Right atrium auricular region (tissue), 2 donors: ENCODE data around the gene WDR93. TPM values are rescaled to one million over a fixed set of nuclear protein-coding genes. Genes with fewer than 3 reads are reported as not detected.

Source experiments
- DNase-seq: peaks from one replicate; pipeline ENCODE4 v3.0.0-alpha.2; 2019; ENCODE audit warnings: low spot score
- H3K27ac ChIP-seq, 2 donors: fragments of 200-600 bp; sonication (generic); 1 replicate in 1 of 2; 2 replicates in 1 of 2; pipeline ENCODE4 v1.5.1; 2016 to 2019
- H3K27me3 ChIP-seq, 2 donors: fragments of 200-600 bp; sonication (generic); one replicate each; pipeline versions ENCODE4 v1.5.1 to v1.6.0; 2017 to 2019
- H3K36me3 ChIP-seq: fragments of 200-600 bp; sonication (generic); one replicate; pipeline ENCODE4 v1.5.1; 2016
- H3K4me1 ChIP-seq, 2 donors: fragments of 200-600 bp; sonication (generic); one replicate each; pipeline versions ENCODE4 v1.5.1 to v1.6.0; 2017 to 2019
- H3K4me3 ChIP-seq, 2 donors: fragments of 200-600 bp; sonication (generic); 1 replicate in 1 of 2; 2 replicates in 1 of 2; pipeline ENCODE4 v1.5.1; 2017 to 2019; ENCODE audit warnings: mild to moderate bottlenecking in 1 of 2, moderate library complexity in 1 of 2
- H3K9me3 ChIP-seq, 2 donors: fragments of 200-600 bp; sonication (generic); one replicate each; pipeline ENCODE4 v1.5.1; 2019
- CTCF ChIP-seq, 2 donors: fragments of 200-600 bp; sonication (generic); IDR thresholded peaks; one replicate each; pipeline ENCODE4 v1.5.1; 2019; ENCODE audit warnings: antibody characterized with exemption in 2 of 2
- total RNA-seq, 2 donors: library from RNA; depleted of rRNA; stranded (reverse); fragments of >200 nt; gene quantifications; one replicate each; pipeline ENCODE4 v1.1.0, GENCODE V29; 2016

Gene WDR93
- total RNA-seq, 2 donors from 2014 or later: 0.20 TPM; not detected in 1

- DNase-seq: no peak
- Histone ChIP-seq H3K27ac (no peak overlapping the region), H3K27me3 (no peaks in the 10 kb centered on the region), H3K36me3 (no peaks in the 10 kb centered on the region), H3K9me3 (no peaks in the 10 kb centered on the region), H3K4me1 (no peaks in the 10 kb centered on the region), H3K4me3 (no peak overlapping the region)
- no peak for TF ChIP-seq CTCF (IDR thresholded peaks at IDR 0.05)
Observed at GRCh38 chr15:89758981-89759380, 68.4 kb downstream of the WDR93 start.

- TF ChIP-seq CTCF (IDR thresholded peaks at IDR 0.05): no peak
- H3K27me3 ChIP-seq: no peaks in the 10 kb centered on the region
- H3K9me3 ChIP-seq: no peaks in the 10 kb centered on the region
- H3K4me1 ChIP-seq: no peaks in the 10 kb centered on the region
- H3K36me3 ChIP-seq: no peaks in the 10 kb centered on the region
- H3K27ac ChIP-seq: no peak overlapping the region
- no peak overlapping the region for H3K4me3 ChIP-seq
- DNase-seq: no peak
Observed at GRCh38 chr15:89759835-89760234, 69.2 kb downstream of the WDR93 start.

GRCh38 chr15:89760303-89761008 is 69.8 kb downstream of the WDR93 start:
- H3K36me3 ChIP-seq: no peaks in the 10 kb centered on the region
- H3K9me3 ChIP-seq: no peaks in the 10 kb centered on the region
- peak; percentile 88 to 96 for TF ChIP-seq CTCF (IDR thresholded peaks at IDR 0.05)
- no peaks in the 10 kb centered on the region for H3K27me3 ChIP-seq
- no peak overlapping the region for H3K27ac ChIP-seq
- H3K4me1 ChIP-seq: no peaks in the 10 kb centered on the region
- no peak overlapping the region for H3K4me3 ChIP-seq
- peak; percentile 84 for DNase-seq

GRCh38 chr15:89761009-89761831 is 70.6 kb downstream of the WDR93 start:
- TF ChIP-seq CTCF (IDR thresholded peaks at IDR 0.05): peak in 1 of 2 donors; percentile 9
- DNase-seq: no peak
- no peak overlapping the region for H3K27ac ChIP-seq
- no peak overlapping the region for H3K4me3 ChIP-seq
- no peaks in the 10 kb centered on the region for H3K27me3 ChIP-seq
- H3K9me3 ChIP-seq: no peaks in the 10 kb centered on the region
- no peaks in the 10 kb centered on the region for H3K4me1 ChIP-seq
- no peaks in the 10 kb centered on the region for H3K36me3 ChIP-seq

- Histone ChIP-seq H3K36me3 (no peaks in the 10 kb centered on the region), H3K27me3 (no peaks in the 10 kb centered on the region), H3K9me3 (no peaks in the 10 kb centered on the region), H3K27ac (no peak overlapping the region), H3K4me1 (no peaks in the 10 kb centered on the region), H3K4me3 (no peak overlapping the region)
- DNase-seq: no peak
- TF ChIP-seq CTCF (IDR thresholded peaks at IDR 0.05): no peak
Observed at GRCh38 chr15:89761929-89762328, 71.3 kb downstream of the WDR93 start.
